ENCODE data around the gene LCN15.

The LCN15 gene

DNA sequence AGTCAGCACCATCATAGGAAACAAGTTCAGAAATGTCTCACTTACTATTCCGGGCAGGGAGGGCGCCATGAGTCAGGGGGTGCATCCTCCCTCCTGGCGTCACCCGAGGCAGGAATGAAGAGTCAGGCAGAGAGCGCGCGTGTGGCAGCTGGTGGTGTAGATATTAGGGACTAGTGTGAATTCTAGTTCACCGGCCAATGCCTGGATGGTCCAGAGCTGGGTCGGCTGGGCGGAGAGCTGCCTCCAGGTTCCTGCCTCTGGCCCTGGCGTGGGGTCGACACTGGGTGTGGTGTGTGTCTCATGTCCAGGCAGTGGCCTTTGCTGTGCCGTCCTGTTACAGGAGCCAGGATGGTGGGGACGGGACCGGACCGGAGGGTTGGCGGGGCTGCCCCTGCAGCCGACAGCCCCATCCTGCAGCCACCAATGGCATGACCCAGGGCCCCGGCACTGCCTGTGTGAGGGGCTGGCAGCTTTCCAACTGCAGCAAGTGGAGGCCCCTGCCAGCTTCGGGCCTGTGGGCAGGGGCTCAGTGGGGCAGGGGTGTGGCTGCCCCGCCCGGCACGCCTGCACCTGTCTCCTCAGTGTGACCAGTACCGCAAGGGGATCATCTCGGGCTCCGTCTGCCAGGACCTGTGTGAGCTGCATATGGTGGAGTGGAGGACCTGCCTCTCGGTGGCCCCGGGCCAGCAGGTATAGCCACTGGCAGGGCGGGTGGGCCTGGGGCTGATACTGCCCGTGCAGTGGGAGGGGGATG lies 42.8 kb downstream of the LCN15 start:
- no peaks in the 10 kb centered on the region for H3K27me3 ChIP-seq (ENCODE audit: control insufficient read depth, insufficient read depth, low read length)
- H3K9me3 ChIP-seq (replicated peaks; ENCODE audit: low read length) = no peaks in the 10 kb centered on the region
- no peak overlapping the region for H3K9ac ChIP-seq (ENCODE audit: low read depth, low read length)
- peaks cover 39% of the 10 kb centered on the region for H3K36me3 ChIP-seq (ENCODE audit: insufficient read depth, low read length)
- H3K4me3 ChIP-seq (ENCODE audit: low read length) = no peak overlapping the region
- H3K4me1 ChIP-seq (ENCODE audit: control insufficient read depth, insufficient read depth, low read length) = peaks cover 21% of the 10 kb centered on the region
- H3K4me2 ChIP-seq (ENCODE audit: low read length) = no peak overlapping the region

DNA sequence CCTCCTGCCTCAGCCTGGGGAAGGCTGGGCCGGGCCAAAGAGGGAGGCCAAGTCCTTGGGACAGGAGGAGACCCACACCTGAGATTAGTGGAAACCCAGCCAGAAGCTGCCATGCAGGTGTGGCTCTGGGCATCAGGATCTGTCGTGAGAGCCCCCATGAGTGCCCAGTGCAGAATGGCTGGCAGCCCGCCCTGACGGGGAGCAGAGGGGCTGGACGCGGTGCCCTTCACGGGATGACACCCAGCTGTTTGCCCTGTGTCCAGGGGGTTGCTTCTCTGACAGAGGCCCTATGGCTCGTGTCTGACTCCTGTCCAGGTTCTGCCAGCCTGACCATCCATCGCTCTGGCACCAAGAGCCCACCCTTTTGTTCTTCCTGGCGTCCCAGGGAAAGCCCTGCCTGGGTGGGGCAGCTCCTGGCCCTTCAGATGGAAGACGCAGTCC lies 43.4 kb downstream of the LCN15 start:
- Histone ChIP-seq H3K4me2 (ENCODE audit: low read length) (no peak overlapping the region), H3K9ac (ENCODE audit: low read depth, low read length) (no peak overlapping the region), H3K9me3 (replicated peaks; ENCODE audit: low read length) (no peaks in the 10 kb centered on the region), H3K27me3 (ENCODE audit: control insufficient read depth, insufficient read depth, low read length) (peaks cover 1% of the 10 kb centered on the region), H3K36me3 (ENCODE audit: insufficient read depth, low read length) (peaks cover 33% of the 10 kb centered on the region), H3K4me1 (ENCODE audit: control insufficient read depth, insufficient read depth, low read length) (peaks cover 15% of the 10 kb centered on the region), H3K4me3 (ENCODE audit: low read length) (no peak overlapping the region)

DNA sequence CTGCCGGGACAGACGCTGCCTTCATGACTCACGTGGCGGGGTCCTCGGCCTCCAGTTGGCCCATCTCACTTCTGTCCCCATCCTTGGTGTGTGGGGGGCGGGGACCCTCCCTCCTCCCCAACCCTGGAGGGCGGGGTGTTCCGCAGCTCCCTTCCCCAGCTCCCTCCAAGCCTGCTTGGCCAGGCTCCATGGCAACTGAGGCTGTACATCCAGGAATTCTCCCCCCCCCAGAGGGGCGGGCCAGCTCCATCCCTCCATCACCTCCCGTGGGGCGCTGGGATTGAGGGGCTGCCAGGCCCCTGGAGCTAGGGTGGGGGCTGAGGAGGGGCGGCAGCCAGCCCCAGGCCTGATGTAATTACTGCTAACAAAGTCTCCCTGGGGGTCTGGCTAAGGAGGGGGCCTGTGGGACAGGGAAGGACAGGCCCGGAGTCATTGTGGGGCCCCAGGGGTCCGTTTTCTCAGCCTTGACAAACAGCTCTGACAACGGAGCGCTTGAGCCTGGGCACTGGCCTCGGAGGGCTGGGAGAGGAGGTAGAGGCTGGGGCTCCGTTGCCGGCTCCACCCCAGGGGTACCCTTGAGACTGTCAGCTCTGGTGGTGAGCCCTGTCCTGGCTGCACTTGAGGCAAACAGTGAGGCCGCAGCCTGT lies 43.9 kb downstream of the LCN15 start:
- Histone ChIP-seq H3K4me2 (ENCODE audit: low read length) (no peak overlapping the region), H3K27me3 (ENCODE audit: control insufficient read depth, insufficient read depth, low read length) (peaks cover 5% of the 10 kb centered on the region), H3K4me3 (ENCODE audit: low read length) (no peak overlapping the region), H3K4me1 (ENCODE audit: control insufficient read depth, insufficient read depth, low read length) (peaks cover 9% of the 10 kb centered on the region), H3K9ac (ENCODE audit: low read depth, low read length) (no peak overlapping the region), H3K9me3 (replicated peaks; ENCODE audit: low read length) (no peaks in the 10 kb centered on the region), H3K36me3 (ENCODE audit: insufficient read depth, low read length) (peaks cover 28% of the 10 kb centered on the region)

DNA sequence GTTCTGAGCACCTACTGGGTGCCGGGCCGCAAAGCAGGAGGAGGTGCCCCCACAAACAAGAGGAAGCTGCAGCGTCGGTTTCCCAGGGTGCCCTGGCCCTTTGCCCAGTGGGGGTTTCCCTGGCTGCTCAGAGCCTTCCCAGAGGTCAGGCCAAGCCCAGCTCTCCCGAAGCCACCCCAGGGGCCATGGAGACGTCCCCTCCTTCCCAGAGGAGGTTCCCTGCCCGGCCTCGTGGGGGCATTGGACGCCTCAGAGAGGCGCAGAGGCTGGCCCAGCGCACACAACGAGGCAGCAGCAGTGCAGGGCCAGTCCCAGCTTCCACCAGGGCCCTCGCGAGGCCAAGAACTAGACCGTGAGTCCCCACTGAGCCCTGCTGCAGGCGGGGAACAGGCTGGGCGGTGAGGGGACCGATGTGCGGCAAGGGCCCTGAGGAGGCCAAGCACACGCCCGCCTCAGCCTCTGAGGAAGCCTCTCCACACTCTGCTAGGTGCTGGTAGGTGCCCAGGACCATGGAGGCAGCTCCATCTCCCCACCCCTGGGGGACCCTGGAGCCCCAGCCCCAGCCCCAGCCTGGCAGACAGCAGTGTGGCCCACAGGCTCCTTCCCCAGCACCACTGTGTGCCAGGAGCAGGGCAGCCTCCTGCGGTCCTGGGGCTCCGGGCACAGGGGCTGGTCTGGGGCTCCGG lies 45.0 kb downstream of the LCN15 start:
- H3K27me3 ChIP-seq (ENCODE audit: control insufficient read depth, insufficient read depth, low read length) = peaks cover 10% of the 10 kb centered on the region
- no peaks in the 10 kb centered on the region for H3K9me3 ChIP-seq (replicated peaks; ENCODE audit: low read length)
- H3K4me2 ChIP-seq (ENCODE audit: low read length) = no peak overlapping the region
- peaks cover 9% of the 10 kb centered on the region for H3K4me1 ChIP-seq (ENCODE audit: control insufficient read depth, insufficient read depth, low read length)
- H3K4me3 ChIP-seq (ENCODE audit: low read length) = no peak overlapping the region
- no peak overlapping the region for H3K9ac ChIP-seq (ENCODE audit: low read depth, low read length)
- peaks cover 20% of the 10 kb centered on the region for H3K36me3 ChIP-seq (ENCODE audit: insufficient read depth, low read length)

DNA sequence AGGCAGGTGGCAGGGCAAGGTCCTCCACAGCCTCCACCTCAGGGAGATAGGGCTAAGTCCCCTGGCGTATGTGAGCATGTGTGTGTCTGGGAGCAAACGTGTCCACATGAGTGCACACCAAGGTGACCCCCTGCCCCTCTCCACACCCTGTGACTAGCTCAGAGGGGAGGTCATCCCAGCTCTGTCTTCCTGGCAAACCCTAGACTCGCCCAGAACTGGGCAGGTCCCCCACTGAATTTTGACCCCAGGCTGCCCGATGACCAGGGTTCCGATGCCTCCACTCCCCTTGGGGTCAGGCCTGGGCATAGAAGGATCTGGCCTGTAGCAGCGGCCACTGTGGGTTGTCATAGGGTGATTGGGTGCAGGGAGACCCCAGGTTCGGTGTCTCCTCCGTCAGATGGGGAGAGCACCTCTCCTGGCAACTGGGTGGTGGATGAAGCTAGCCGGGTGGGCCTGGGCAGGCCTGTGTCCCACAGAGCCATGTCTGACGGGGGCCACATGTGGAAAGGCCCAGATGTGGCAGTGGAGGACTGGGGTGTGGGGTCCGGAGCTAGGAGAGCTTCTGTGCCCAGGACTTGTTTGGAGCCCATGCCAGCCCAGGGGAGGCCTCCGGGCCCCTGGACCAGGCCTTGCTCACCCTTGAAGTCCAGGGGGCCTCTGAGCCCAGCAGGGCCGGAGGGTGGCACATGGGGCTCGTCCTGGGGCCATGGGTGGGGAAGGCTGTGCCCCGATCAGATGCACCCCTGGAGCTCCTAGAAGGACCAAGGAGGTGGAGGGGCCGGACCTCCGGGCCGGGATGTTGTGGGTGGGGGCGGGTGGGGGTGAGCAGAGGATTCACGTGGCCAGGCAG lies 45.7 kb downstream of the LCN15 start:
- Histone ChIP-seq H3K27me3 (ENCODE audit: control insufficient read depth, insufficient read depth, low read length) (peaks cover 17% of the 10 kb centered on the region), H3K36me3 (ENCODE audit: insufficient read depth, low read length) (peaks cover 12% of the 10 kb centered on the region), H3K4me2 (ENCODE audit: low read length) (no peak overlapping the region), H3K9me3 (replicated peaks; ENCODE audit: low read length) (no peaks in the 10 kb centered on the region), H3K9ac (ENCODE audit: low read depth, low read length) (no peak overlapping the region), H3K4me1 (ENCODE audit: control insufficient read depth, insufficient read depth, low read length) (peaks cover 9% of the 10 kb centered on the region), H3K4me3 (ENCODE audit: low read length) (no peak overlapping the region)

DNA sequence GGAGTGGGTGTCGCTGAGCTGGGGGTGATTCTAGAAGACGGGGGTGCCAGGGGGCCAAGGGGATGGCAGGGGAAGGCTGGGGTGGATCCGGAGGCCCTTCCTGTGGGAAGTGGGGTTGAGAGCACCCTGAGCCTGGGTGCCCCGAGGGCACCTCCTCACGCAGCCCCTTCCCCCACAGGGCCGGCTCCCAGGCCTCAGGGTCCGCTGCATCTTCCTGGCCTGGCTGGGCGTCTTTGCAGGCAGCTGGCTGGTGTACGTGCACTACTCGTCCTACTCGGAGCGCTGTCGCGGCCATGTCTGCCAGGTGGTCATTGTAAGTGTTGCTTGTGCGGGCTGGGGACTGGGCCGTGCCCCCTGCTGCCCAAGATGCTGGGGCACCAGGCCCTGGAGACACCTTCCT lies 46.9 kb downstream of the LCN15 start:
- Histone ChIP-seq H3K4me3 (ENCODE audit: low read length) (no peak overlapping the region), H3K9me3 (replicated peaks; ENCODE audit: low read length) (no peaks in the 10 kb centered on the region), H3K4me1 (ENCODE audit: control insufficient read depth, insufficient read depth, low read length) (peaks cover 9% of the 10 kb centered on the region), H3K27me3 (ENCODE audit: control insufficient read depth, insufficient read depth, low read length) (peaks cover 26% of the 10 kb centered on the region), H3K9ac (ENCODE audit: low read depth, low read length) (no peak overlapping the region), H3K36me3 (ENCODE audit: insufficient read depth, low read length) (peaks cover under 1% of the 10 kb centered on the region), H3K4me2 (ENCODE audit: low read length) (no peak overlapping the region)

DNA sequence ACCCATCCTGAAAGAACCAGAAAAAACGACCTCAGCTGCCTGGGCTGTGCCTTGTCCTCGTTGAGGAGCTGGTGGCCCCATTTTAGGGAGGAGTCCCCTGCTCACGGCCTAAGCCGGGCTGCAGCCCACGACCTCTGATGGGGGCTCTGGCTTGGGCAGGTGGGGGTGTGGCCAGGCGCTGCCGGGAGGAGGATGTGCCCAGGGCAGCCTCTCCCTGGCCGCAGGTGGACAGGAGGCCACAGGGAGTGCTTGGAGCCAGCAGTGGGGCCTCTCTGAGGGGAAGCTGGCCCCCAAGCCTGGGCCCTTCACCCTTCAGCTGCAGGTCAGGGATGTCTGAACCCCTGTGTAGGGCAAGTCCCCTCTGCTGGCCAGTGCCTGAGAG lies 49.4 kb downstream of the LCN15 start:
- H3K36me3 ChIP-seq (ENCODE audit: insufficient read depth, low read length) = no peaks in the 10 kb centered on the region
- no peak overlapping the region for H3K9ac ChIP-seq (ENCODE audit: low read depth, low read length)
- H3K4me2 ChIP-seq (ENCODE audit: low read length) = no peak overlapping the region
- peaks cover 31% of the 10 kb centered on the region for H3K27me3 ChIP-seq (ENCODE audit: control insufficient read depth, insufficient read depth, low read length)
- H3K9me3 ChIP-seq (replicated peaks; ENCODE audit: low read length) = no peaks in the 10 kb centered on the region
- no peaks in the 10 kb centered on the region for H3K4me1 ChIP-seq (ENCODE audit: control insufficient read depth, insufficient read depth, low read length)
- H3K4me3 ChIP-seq (ENCODE audit: low read length) = no peak overlapping the region

DNA sequence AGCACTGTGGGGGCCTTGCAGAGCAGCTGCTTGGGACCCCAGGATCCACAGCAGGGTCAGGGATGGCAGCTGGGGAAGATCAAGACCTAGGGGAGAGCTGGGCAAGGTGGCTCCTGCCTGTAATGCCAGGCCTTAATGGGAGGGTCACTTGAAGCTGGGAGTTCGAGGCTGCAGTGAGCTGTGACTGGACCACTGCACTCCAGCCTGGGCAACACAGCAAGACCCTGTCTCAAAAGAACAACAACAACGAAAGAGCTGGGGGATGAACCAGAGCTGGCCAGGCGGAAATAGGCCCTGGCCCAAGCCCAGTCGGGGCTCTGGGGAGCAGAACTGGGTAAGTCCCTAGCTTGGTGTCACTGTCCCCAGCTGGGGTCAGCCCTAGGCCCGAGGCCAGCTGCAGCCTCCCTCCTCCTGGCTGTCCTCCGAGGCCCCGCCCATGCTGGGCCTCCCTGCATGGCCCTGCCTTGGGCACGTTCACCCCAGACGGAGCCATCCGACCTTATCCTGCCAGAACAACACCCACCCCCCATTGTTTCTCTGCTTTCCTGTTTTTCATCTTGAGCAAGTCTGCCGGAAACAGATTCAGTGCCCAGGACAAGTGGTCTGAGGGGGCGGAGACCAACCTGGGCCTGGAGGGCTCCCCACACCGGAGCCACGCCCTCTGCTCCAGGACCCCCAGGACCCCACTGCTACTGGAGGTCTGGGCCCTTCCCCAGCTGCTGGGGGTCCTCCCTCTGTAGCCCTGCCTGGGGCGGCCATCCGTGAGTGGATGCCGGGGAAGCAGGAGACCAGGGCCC lies 50.0 kb downstream of the LCN15 start:
- Histone ChIP-seq H3K36me3 (ENCODE audit: insufficient read depth, low read length) (no peaks in the 10 kb centered on the region), H3K27me3 (ENCODE audit: control insufficient read depth, insufficient read depth, low read length) (peaks cover 31% of the 10 kb centered on the region), H3K4me1 (ENCODE audit: control insufficient read depth, insufficient read depth, low read length) (no peaks in the 10 kb centered on the region), H3K4me3 (ENCODE audit: low read length) (no peak overlapping the region), H3K9ac (ENCODE audit: low read depth, low read length) (no peak overlapping the region), H3K9me3 (replicated peaks; ENCODE audit: low read length) (no peaks in the 10 kb centered on the region), H3K4me2 (ENCODE audit: low read length) (no peak overlapping the region)

DNA sequence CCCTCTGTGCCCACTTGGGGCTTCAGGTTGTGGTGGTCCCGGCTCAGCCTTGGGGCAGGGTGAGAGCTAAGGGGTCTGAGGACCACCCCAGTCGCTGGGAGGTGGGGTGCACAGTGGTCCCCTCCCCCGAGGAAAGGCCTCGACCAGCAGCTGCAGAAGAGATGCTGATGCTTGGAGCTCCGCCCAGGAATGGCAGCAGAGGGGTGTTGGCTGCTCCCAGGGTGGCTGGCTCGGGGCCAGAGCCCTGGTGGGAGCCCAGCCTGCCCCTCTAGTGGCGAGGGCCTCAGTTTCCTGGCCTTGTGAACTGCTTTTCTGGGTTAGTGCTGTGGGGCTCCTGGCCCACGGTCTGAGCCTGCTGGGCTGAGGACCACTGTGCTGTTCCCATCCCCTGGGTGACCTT lies 50.8 kb downstream of the LCN15 start:
- H3K4me1 ChIP-seq (ENCODE audit: control insufficient read depth, insufficient read depth, low read length) = no peaks in the 10 kb centered on the region
- H3K9ac ChIP-seq (ENCODE audit: low read depth, low read length) = no peak overlapping the region
- H3K27me3 ChIP-seq (ENCODE audit: control insufficient read depth, insufficient read depth, low read length) = peaks cover 31% of the 10 kb centered on the region
- no peak overlapping the region for H3K4me3 ChIP-seq (ENCODE audit: low read length)
- no peaks in the 10 kb centered on the region for H3K9me3 ChIP-seq (replicated peaks; ENCODE audit: low read length)
- no peak overlapping the region for H3K4me2 ChIP-seq (ENCODE audit: low read length)
- no peaks in the 10 kb centered on the region for H3K36me3 ChIP-seq (ENCODE audit: insufficient read depth, low read length)

DNA sequence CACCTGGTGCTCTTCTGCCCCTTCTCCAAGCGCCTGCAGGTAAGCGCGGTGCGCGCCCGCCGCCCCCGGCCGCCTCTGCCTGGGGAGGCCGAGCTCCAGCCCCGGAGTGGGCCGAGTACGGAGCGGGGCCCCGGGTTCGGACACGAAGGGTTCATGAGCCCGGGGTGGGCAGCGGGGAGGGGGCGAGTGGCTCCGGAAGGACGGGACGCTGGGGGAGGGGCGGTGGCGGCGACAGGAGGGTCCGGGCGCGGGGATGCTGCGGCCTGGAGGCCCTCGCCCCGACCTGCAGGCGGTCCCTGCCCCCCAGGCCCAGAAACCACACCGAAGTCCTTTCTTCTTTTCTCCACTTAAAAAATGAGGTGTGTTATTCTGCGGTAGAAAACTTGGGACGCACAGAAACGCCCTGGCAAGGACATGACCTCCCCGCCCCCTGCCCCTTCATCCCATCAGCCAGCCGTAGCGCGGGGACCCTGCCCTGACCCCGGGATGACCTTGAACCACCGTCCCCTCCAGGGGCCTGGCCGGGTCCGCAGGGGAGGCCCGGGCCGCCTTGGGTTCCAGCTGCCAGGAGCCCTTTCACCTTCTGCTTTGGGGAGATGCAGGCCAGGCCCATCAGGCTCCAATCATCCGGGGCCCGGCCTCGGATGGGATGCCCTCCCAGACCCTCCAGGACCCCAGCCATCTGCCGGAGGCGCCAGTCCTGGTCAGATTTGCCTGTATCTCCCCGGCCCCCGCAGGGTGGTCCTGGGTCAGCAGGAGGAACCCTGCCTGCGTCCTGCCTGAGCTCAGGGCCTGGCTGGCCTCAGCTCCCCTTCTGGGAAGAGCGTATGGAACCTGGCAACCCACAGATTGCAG lies 51.4 kb downstream of the LCN15 start:
- H3K36me3 ChIP-seq (ENCODE audit: insufficient read depth, low read length) = no peaks in the 10 kb centered on the region
- peaks cover 34% of the 10 kb centered on the region for H3K27me3 ChIP-seq (ENCODE audit: control insufficient read depth, insufficient read depth, low read length)
- no peaks in the 10 kb centered on the region for H3K4me1 ChIP-seq (ENCODE audit: control insufficient read depth, insufficient read depth, low read length)
- H3K4me2 ChIP-seq (ENCODE audit: low read length) = no peak overlapping the region
- no peak overlapping the region for H3K4me3 ChIP-seq (ENCODE audit: low read length)
- no peak overlapping the region for H3K9ac ChIP-seq (ENCODE audit: low read depth, low read length)
- H3K9me3 ChIP-seq (replicated peaks; ENCODE audit: low read length) = no peaks in the 10 kb centered on the region
